ENCODE measurements around the gene TIAM2.
"Not testable (repeated sequence)": the region's sequence is repeated elsewhere in the genome, so short reads cannot be mapped to it uniquely, and the experiment has no call there.

The TIAM2 gene

DNA sequence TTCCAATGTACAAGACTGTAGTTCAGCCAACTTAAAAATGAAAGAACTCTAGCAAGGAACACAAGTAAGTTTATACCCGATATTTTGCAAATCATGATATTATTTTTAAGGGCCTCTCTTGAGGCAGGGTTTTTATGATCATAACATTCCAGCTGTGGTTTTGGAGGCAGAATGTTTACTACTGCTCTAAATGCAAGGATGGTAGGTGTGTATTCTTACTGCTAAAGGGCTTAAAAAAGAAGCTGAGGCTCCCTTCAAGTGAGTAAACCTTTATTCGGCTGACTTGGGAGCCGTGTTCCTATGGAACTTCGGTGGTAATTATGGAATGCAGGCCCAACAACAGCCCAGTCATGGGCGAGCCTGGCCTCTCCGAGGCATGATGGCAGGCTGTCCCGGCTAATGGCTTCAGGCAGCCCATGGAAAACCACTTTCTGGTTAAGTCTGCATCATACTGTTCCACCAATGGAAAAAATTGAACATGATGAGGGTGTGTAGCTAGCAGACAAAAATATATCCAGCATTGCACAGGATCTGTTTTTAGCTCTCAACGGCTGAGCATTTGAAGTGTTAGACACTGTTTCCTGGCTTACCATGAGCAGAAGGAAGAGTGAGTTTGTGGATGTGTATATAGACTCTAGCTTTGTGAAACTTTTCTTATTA, 111.5 kb downstream of the TIAM2 start:
- no peak for DNase-seq

GRCh38 chr6:155107432-155108069, 112.4 kb downstream of the TIAM2 start:
- DNase-seq, result no peak

GRCh38 chr6:155108070-155108820, 113.1 kb downstream of the TIAM2 start:
- no peak for DNase-seq

GRCh38 chr6:155110721-155111120, 115.6 kb downstream of the TIAM2 start:
- no peak for DNase-seq

GRCh38 chr6:155112757-155113156, 117.6 kb downstream of the TIAM2 start:
- DNase-seq, result no peak

- no peak for DNase-seq
These were observed 120.9 kb downstream of the TIAM2 start for GRCh38 chr6:155115893-155116570.

DNA sequence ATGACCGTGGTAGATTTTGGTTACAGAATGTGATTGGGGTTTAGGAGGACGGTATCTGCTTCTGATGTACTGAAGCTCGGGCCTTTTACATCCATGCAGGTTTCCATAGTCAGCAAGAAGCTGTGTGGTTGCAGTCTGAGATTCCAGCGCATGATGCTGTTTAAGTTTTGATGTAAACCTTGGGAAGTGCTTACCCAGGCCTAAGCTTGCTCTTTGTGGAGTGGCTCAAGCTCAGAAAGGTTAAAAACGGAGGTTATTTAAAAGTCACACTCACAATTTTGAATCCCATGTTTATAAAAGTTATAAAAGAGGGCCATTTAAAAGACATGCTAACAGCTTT, 121.4 kb downstream of the TIAM2 start:
- DNase-seq, result no peak

DNA sequence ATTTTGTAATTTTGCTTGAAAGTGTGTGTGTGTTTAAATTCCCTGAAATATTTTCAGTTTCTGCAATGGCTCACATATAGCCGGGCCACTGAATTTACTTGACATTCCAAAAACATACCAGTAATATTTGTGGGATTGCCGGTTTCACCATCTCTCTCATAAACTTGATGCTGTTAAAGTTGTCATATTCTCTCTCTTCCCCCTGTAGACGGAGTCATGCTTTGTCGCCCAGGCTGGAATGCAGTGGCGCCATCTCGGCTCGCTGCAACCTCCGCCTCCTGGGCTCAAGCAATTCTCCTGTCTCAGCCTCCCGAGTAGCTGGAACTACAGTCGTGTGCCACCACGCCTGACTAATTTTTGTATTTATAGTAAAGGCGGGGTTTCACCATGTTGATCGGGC, 122.1 kb downstream of the TIAM2 start:
- DNase-seq, result no peak

DNA sequence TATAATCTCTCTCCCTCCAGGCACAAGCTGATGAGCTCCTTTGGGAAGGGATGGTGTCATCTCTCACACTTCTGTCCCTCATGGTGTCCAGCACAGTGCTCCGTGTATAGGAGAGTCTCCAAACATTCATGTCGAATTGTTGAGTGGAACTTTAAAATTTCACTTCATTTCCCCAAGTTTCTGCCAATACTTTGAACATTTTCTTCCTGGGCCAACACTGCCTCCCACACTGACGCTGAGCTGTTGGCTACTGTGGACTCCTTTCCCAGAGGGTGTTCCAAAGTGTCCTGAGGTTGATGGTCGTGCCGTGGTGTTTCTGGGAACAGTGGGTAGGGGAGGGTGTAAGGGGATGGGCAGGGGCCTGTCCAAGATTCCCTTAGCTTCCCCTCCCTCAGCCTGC, 122.7 kb downstream of the TIAM2 start:
- no peak for DNase-seq

- DNase-seq, result not testable (repeated sequence)
These were observed 124.1 kb downstream of the TIAM2 start for GRCh38 chr6:155119201-155119600.

GRCh38 chr6:155120034-155120433, 124.9 kb downstream of the TIAM2 start:
- no peak for DNase-seq

DNA sequence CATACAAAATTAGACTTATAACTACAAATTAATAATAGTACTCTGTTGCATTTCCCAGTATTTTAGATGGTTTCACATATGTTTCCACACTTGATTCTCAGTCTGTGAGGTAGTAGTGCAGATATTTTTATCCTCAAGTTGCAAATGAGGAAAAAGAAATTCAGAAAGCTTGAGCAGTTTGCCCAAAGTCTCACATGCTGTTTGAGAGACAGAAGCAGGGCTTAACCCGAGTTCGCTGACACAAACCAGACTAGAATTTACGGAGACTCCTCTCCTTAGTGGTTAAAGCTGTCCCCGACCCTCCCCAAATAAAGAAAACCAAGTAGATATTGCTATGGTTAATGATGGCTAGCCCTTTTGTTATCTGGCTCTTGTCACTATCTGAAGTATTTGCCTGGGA, 126.2 kb downstream of the TIAM2 start:
- no peak for DNase-seq

- DNase-seq, result no peak
These were observed 126.6 kb downstream of the TIAM2 start for GRCh38 chr6:155121699-155122098.

DNA sequence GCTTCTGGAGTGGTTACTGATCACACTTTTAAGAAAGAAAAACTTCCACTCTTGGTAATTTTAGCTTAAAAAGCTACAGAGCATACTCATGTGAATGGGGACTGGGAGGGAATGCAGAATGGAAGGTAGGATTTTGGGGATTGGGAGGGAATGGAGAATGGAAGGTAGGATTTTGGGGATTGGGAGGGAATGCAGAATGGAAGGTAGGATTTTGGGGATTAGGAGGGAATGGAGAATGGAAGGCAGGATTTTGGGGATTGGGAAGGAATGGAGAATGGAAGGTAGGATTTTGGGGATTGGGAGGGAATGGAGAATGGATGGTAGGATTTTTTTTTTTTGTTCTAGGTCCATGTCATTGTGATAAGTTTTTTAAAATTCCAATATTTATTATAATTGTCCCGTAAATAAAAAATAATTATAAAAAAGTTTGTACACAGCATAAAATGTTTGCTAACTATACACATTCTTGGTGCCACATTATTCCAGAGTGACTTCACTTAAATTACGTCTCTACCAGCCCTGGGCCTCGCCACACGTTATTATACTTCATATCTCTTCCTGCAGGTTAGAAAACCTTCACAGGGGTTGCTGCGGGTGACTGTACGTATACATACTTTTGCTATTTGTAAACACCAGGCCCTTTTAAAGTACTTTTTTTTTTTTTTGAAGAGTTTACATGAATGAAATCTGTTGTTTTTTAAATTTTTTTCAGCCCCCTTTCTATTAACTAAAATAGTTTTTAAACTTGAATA, 127.3 kb downstream of the TIAM2 start:
- no peak for DNase-seq

- no peak for DNase-seq
These were observed 128.4 kb downstream of the TIAM2 start for GRCh38 chr6:155123520-155123919.

DNA sequence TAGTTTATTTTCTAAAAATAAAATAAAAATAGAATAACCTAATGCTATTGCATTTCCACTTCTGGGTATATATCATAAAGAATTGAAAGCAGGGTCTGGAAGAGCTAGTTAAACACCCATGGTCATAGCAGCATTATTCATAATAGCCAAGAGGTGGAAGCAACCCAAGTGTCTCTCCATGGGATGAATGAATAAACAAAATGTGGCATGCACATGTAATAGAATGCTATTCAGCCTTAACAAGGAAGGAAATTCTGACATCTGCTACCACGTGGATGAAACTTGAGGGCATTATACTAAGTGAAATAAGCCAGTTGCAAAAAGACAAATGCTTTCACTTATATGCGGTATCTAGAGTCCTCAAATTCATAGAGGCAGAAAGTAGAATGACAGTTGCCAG, 130.8 kb downstream of the TIAM2 start:
- DNase-seq, result no peak

- peak; percentile 83 for DNase-seq
These were observed 131.8 kb downstream of the TIAM2 start for GRCh38 chr6:155126727-155127439.

- no peak for DNase-seq
These were observed 133.9 kb downstream of the TIAM2 start for GRCh38 chr6:155128977-155129376.

GRCh38 chr6:155129744-155130143, 134.6 kb downstream of the TIAM2 start:
- DNase-seq, result no peak

DNA sequence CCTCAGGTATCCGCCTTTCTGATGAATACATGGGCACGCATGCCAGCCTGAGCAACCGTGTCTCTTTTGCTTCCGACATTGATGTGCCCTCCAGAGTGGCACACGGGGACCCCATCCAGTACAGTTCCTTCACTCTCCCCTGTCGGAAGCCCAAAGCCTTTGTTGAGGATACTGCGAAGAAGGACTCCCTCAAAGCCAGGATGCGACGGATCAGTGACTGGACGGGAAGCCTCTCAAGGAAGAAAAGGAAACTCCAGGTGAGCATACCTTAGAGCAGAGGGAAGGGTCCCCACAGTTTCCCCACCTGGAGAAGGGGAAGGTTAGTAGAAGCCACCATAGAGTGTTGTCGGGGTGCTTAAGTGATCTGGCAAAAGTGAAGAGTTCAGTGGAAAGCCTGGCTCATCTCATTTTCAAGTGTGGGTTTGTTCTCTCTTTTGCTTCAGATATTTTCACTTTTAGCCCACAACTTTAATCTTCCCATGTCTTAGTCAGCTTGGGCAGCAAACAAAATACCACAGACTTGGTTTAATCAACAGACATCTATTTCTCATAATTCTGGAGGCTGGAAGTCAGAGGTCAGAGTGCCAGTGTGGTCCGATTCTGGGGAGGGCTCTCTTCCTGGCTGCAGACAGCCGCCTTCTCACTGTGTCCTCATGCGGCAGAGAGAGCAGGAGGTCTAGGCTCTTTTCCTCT, 135.2 kb downstream of the TIAM2 start:
- no peak for DNase-seq

GRCh38 chr6:155132617-155133016, 137.5 kb downstream of the TIAM2 start:
- no peak for DNase-seq

DNA sequence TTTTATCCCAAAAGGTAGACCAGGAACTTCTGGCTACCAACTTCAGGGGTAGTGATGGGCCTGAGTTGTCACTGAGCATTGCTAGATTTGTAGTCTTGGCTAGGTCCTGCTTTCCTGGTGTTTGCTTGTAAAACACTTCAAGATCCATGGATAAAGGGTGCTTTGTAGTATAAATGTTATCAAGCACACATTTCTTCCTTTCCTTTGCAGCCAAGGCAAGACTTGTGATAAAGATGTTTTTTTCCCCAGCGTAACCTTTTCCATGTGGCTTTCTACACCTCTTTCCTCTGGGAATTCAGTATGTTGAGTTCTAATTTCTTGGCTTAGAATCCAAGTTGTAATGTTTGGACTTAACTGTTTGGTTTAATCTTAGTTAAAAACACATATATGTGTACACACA, 145.9 kb downstream of the TIAM2 start:
- no peak for DNase-seq

Measured in stimulated activated CD4-positive, alpha-beta T cell treated with anti-CD3 and anti-CD28 coated beads, Interleukin-1b, Interleukin-23, amount 100 ng/mL, for 48 hours (primary cell).